IMR-90 (cell line): ENCODE results near the gene MCTP1. TPM values are rescaled to one million over a fixed set of nuclear protein-coding genes. Genes with fewer than 3 reads are reported as not detected.

Experiments
- ATAC-seq: fragments of 200-7000 bp; cut with Tn5 transposase; 2 replicates; pipeline ENCODE4 v1.9.1; 2020; ENCODE audit warnings: low read depth, mild to moderate bottlenecking, moderate library complexity
- BruUV-seq: library from RNA; stranded (reverse); fragments of 400-500 nt; replicated peaks from 2 replicates; lab custom pipeline; 2021; lab: Mats Ljungman, UMichigan
- CTCF ChIA-PET: fragments of 300-600 bp; formaldehyde crosslinking; extraction: SDS; loops from one replicate; lab custom pipeline; 2021; ENCODE audit warnings: antibody characterized with exemption; lab: Yijun Ruan, JAX
- POLR2A ChIA-PET: fragments of 300-600 bp; sonication (Branson Sonifier 250); formaldehyde crosslinking; loops from one replicate; lab custom pipeline; 2022; ENCODE audit warnings: antibody characterized with exemption; ENCODE audit not compliant: unreplicated experiment; lab: Charles Lee
- DNase-seq: peaks from one replicate; pipeline ENCODE4 v3.0.0; 2013
- H2AFZ ChIP-seq: replicated peaks from 2 replicates; pipeline ENCODE3; 2013; ENCODE audit warnings: low read length, mild to moderate bottlenecking; ENCODE audit not compliant: poor library complexity
- H2AK5ac ChIP-seq: 2 replicates; pipeline ENCODE4 v1.6.1; 2013; ENCODE audit warnings: low read depth, low read length, inconsistent platforms
- H2AK9ac ChIP-seq: replicated peaks from 2 replicates; pipeline ENCODE3; 2013; ENCODE audit warnings: mild to moderate bottlenecking, low read depth, low read length, moderate library complexity; ENCODE audit not compliant: poor library complexity
- H2BK120ac ChIP-seq: 2 replicates; pipeline ENCODE4 v1.6.1; 2013; ENCODE audit warnings: low read depth, low read length, inconsistent platforms
- H2BK15ac ChIP-seq: 3 replicates; pipeline ENCODE4 v1.6.1; 2013; ENCODE audit warnings: low read depth, low read length, inconsistent platforms
- H2BK20ac ChIP-seq: 2 replicates; pipeline ENCODE4 v1.6.1; 2013; ENCODE audit warnings: low read depth, mild to moderate bottlenecking, inconsistent platforms, low read length, moderate library complexity
- H2BK5ac ChIP-seq: 2 replicates; pipeline ENCODE4 v1.6.1; 2013; ENCODE audit warnings: mild to moderate bottlenecking, low read depth, low read length, inconsistent platforms; ENCODE audit not compliant: poor library complexity, severe bottlenecking
- H3K14ac ChIP-seq: replicated peaks from 2 replicates; pipeline ENCODE4 v1.6.1; 2013; ENCODE audit warnings: low read depth, low read length, inconsistent platforms
- H3K18ac ChIP-seq: 2 replicates; pipeline ENCODE4 v1.6.1; 2013; ENCODE audit warnings: low read depth, low read length, control low read depth
- H3K23ac ChIP-seq: 2 replicates; pipeline ENCODE4 v1.6.1; 2013; ENCODE audit warnings: low read depth, low read length, inconsistent platforms
- H3K27ac ChIP-seq: 2 replicates; pipeline ENCODE4 v1.5.1; 2013; ENCODE audit warnings: mild to moderate bottlenecking, control low read depth, low read length; ENCODE audit not compliant: insufficient read depth
- H3K27me3 ChIP-seq: 2 replicates; pipeline ENCODE4 v1.6.1; 2013; ENCODE audit warnings: low read length; ENCODE audit not compliant: control insufficient read depth, insufficient read depth
- H3K36me3 ChIP-seq: 2 replicates; pipeline ENCODE4 v1.6.1; 2013; ENCODE audit warnings: low read length, mixed read lengths; ENCODE audit not compliant: control insufficient read depth, insufficient read depth
- H3K4ac ChIP-seq: 2 replicates; pipeline ENCODE4 v1.6.1; 2013; ENCODE audit warnings: low read depth, low read length, inconsistent platforms
- H3K4me1 ChIP-seq: 2 replicates; pipeline ENCODE4 v1.6.1; 2013; ENCODE audit warnings: low read length, mixed read lengths; ENCODE audit not compliant: control insufficient read depth, insufficient read depth
- H3K4me2 ChIP-seq: 2 replicates; pipeline ENCODE4 v1.6.1; 2013; ENCODE audit warnings: low read depth, mild to moderate bottlenecking, control low read depth, low read length, moderate library complexity
- H3K4me3 ChIP-seq: 2 replicates; pipeline ENCODE4 v1.5.1; 2013; ENCODE audit warnings: low read depth, mild to moderate bottlenecking, control low read depth, low read length, moderate library complexity; ENCODE audit not compliant: insufficient read depth
- H3K56ac ChIP-seq: 2 replicates; pipeline ENCODE4 v1.6.1; 2013; ENCODE audit warnings: low read length, inconsistent platforms; ENCODE audit not compliant: insufficient read depth; ENCODE audit errors: extremely low read depth
- H3K79me1 ChIP-seq, 2 experiments: 2 replicates each; pipeline ENCODE4 v1.6.1; 2013; ENCODE audit warnings: low read length in 2 of 2, inconsistent platforms in 1 of 2, low read depth in 1 of 2
- H3K9ac ChIP-seq: 2 replicates; pipeline ENCODE4 v1.6.1; 2013; ENCODE audit warnings: low read depth, low read length, control low read depth
- H3K9me1 ChIP-seq: 2 replicates; pipeline ENCODE4 v1.6.1; 2013; ENCODE audit warnings: low read length, inconsistent platforms; ENCODE audit not compliant: insufficient read depth
- H3K9me3 ChIP-seq: 2 replicates; pipeline ENCODE4 v1.6.1; 2013; ENCODE audit warnings: low read length; ENCODE audit not compliant: control insufficient read depth, insufficient read depth
- H4K20me1 ChIP-seq: 2 replicates; pipeline ENCODE4 v1.6.1; 2013; ENCODE audit warnings: low read length, inconsistent platforms; ENCODE audit not compliant: insufficient read depth
- H4K5ac ChIP-seq: 2 replicates; pipeline ENCODE4 v1.6.1; 2013; ENCODE audit warnings: mild to moderate bottlenecking, low read depth, low read length, control low read depth
- H4K8ac ChIP-seq, 2 experiments: 2 replicates each; pipeline ENCODE4 v1.6.1; 2013; ENCODE audit warnings: low read depth in 2 of 2, low read length in 2 of 2, control low read depth in 1 of 2, inconsistent platforms in 1 of 2
- H4K91ac ChIP-seq: 2 replicates; pipeline ENCODE4 v1.6.1; 2013; ENCODE audit warnings: low read depth, low read length, inconsistent platforms; ENCODE audit not compliant: insufficient read depth
- BHLHE40 ChIP-seq: fragments of 150-350 bp; IDR thresholded peaks from 2 replicates; pipeline ENCODE4 v1.6.1; 2016; ENCODE audit warnings: mild to moderate bottlenecking, low read depth, low read length
- CHD1 ChIP-seq: IDR thresholded peaks from 2 replicates; pipeline ENCODE4 v1.6.1; 2012; ENCODE audit warnings: low read depth, low read length, improper control_type of control experiment
- CTCF ChIP-seq: conservative IDR thresholded peaks from 2 replicates; pipeline ENCODE4 v1.5.1; 2012; ENCODE audit warnings: mild to moderate bottlenecking, low read depth, low read length, improper control_type of control experiment
- ELK1 ChIP-seq: fragments of 150-350 bp; IDR thresholded peaks from 2 replicates; pipeline ENCODE4 v1.6.1; 2016; ENCODE audit warnings: low read depth, mild to moderate bottlenecking, low read length, moderate library complexity, borderline replicate concordance
- FOS ChIP-seq: fragments of 150-350 bp; IDR thresholded peaks from 2 replicates; pipeline ENCODE4 v1.6.1; 2016; ENCODE audit warnings: low read depth, low read length
- MAFK ChIP-seq: IDR thresholded peaks from 2 replicates; pipeline ENCODE4 v1.6.1; 2012; ENCODE audit warnings: low read depth, low read length, improper control_type of control experiment
- MXI1 ChIP-seq: IDR thresholded peaks from 2 replicates; pipeline ENCODE4 v1.6.1; 2012; ENCODE audit warnings: low read depth, mild to moderate bottlenecking, low read length, moderate library complexity, borderline replicate concordance
- POLR2A ChIP-seq: IDR thresholded peaks from 2 replicates; pipeline ENCODE4 v1.6.1; 2012; ENCODE audit warnings: mild to moderate bottlenecking, low read depth, low read length
- RCOR1 ChIP-seq: IDR thresholded peaks from 2 replicates; pipeline ENCODE4 v1.6.1; 2012; ENCODE audit warnings: mild to moderate bottlenecking, low read length, improper control_type of control experiment; ENCODE audit not compliant: insufficient replicate concordance
- RFX5 ChIP-seq: IDR thresholded peaks from 2 replicates; pipeline ENCODE4 v1.8.0; 2012; ENCODE audit warnings: low read depth, mild to moderate bottlenecking, low read length, moderate library complexity
- WGBS, 2 experiments: methylation state at CpG; one replicate each; pipeline versions ENCODE4 v1.1.5 to v1.1.7; 2013; ENCODE audit warnings: missing lambda C conversion rate in 2 of 2; ENCODE audit not compliant: insufficient read length in 1 of 2; ENCODE audit errors: extremely low coverage in 2 of 2; 5-methylcytosine and 5-hydroxymethylcytosine counted together
- dilution Hi-C: fragments of 300-500 bp; cut with HindIII; formaldehyde crosslinking; loops from one replicate; pipeline ENCODE4 v1.14.3; 2018; ENCODE audit warnings: low sequenced_read_pairs; ENCODE audit not compliant: unreplicated experiment
- in situ Hi-C: fragments of 300-500 bp; cut with MboI; formaldehyde crosslinking; loops from 3 replicates; pipeline ENCODE4 v1.14.3; 2019; ENCODE audit warnings: low sequenced_read_pairs, inconsistent platforms, mixed read lengths
- intact Hi-C: fragments of 100-400 bp; cut with micrococcal nuclease; formaldehyde crosslinking; loops from 2 replicates; pipeline ENCODE4 v1.10.0; 2022
- polyA plus RNA-seq, 3 experiments: library from polyadenylated mRNA; depleted of rRNA; stranded (reverse); fragments of >200 nt; gene quantifications; 2 replicates each; pipeline ENCODE4 v1.2.3, GENCODE V29; 2012; ENCODE audit warnings: low replicate concordance in 1 of 3
- total RNA-seq: library from RNA; depleted of rRNA; stranded (reverse); fragments of >200 nt; gene quantifications from 2 replicates; pipeline ENCODE4 v1.2.3, GENCODE V29; 2012

MCTP1 gene
- total and polyA plus RNA-seq, 2 of the 4 experiments (the other 2 are of a cell fraction), result 0.21 TPM; not detected in 1

GRCh38 chr5:95020345-95020744, 264.5 kb downstream of the MCTP1 start:
- no peak overlapping the region for H2AK9ac ChIP-seq
- no peak overlapping the region for H4K5ac ChIP-seq
- H2BK20ac ChIP-seq, result no peak overlapping the region
- intact Hi-C loops, result no loop called here
- H2BK15ac ChIP-seq, result no peak overlapping the region
- no peaks in the 10 kb centered on the region for H3K9me1 ChIP-seq
- no peak overlapping the region for H3K9ac ChIP-seq
- BruUV-seq, result no TSS peak
- no peak for DNase-seq
- H3K23ac ChIP-seq, result no peak overlapping the region
- no peaks in the 10 kb centered on the region for H3K9me3 ChIP-seq
- H2BK5ac ChIP-seq, result no peak overlapping the region
- no peak overlapping the region for H2BK120ac ChIP-seq
- H3K27me3 ChIP-seq, result no peaks in the 10 kb centered on the region
- no peak overlapping the region for H3K27ac ChIP-seq
- CTCF ChIA-PET, result interaction anchor here (0.5 to 0.6 kb wide), 2 partner anchors 99 to 1270 kb away, joined by 4 to 5 read pairs; no protein-coding TSS in a partner anchor
- WGBS, 2 experiments, result no CpG with 5 or more reads among the region's 1 CpG
- no peak for TF ChIP-seq MAFK
- no peak for TF ChIP-seq BHLHE40
- TF ChIP-seq RFX5, result no peak
- TF ChIP-seq POLR2A, result no peak
- TF ChIP-seq MXI1, result no peak
- no peak for TF ChIP-seq FOS
- no peak for TF ChIP-seq CHD1
- no peak for TF ChIP-seq CTCF
- no peak for TF ChIP-seq RCOR1
- TF ChIP-seq ELK1, result no peak
- no peak overlapping the region for H3K14ac ChIP-seq
- H4K91ac ChIP-seq, result no peak overlapping the region
- no peaks in the 10 kb centered on the region for H3K36me3 ChIP-seq
- dilution Hi-C loops, result no loop called here
- H3K4me3 ChIP-seq, result no peak overlapping the region
- H3K4me2 ChIP-seq, result no peak overlapping the region
- no peak overlapping the region for H4K8ac ChIP-seq
- no peak for ATAC-seq
- POLR2A ChIA-PET, result no interaction called here
- H4K20me1 ChIP-seq, result no peaks in the 10 kb centered on the region
- no peak overlapping the region for H3K18ac ChIP-seq
- H2AFZ ChIP-seq, result no peak overlapping the region
- in situ Hi-C loops, result no loop called here
- no peak overlapping the region for H2AK5ac ChIP-seq
- no peaks in the 10 kb centered on the region for H3K4me1 ChIP-seq
- no peak overlapping the region for H3K56ac ChIP-seq
- no peaks in the 10 kb centered on the region for H3K79me1 ChIP-seq
- no peak overlapping the region for H3K4ac ChIP-seq
